ENCODE data around the gene TMPRSS6.

DNA sequence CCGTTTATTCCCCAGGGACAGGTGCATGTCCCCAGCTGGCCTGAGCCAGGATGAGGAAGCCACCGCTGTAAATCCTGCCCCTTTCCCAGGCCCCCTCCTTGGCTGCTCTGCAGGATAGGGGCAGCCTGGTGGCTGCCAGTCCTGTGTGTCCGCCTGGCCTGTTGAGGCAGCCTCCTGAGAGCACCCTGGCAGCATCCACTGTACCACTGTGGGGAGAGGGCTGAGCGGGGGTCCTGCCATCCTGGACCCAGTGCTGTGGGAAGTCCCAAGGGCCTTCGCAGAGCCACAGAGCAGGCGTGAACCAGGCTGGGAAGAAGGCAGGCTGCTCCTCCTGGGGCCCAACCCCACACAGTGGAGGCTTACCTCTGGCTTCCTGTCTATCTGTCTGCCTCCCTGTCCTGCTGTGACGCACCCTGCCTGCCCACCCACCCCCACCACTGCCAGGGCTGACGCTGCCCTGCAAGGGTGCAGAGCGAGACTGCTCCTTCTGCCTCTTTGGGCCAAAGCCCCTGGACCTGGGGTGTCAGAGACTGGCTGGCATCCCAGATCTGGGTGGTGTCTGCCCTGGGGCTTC is 49.5 kb downstream of the TMPRSS6 start:
- TF ChIP-seq, protein P1, sequence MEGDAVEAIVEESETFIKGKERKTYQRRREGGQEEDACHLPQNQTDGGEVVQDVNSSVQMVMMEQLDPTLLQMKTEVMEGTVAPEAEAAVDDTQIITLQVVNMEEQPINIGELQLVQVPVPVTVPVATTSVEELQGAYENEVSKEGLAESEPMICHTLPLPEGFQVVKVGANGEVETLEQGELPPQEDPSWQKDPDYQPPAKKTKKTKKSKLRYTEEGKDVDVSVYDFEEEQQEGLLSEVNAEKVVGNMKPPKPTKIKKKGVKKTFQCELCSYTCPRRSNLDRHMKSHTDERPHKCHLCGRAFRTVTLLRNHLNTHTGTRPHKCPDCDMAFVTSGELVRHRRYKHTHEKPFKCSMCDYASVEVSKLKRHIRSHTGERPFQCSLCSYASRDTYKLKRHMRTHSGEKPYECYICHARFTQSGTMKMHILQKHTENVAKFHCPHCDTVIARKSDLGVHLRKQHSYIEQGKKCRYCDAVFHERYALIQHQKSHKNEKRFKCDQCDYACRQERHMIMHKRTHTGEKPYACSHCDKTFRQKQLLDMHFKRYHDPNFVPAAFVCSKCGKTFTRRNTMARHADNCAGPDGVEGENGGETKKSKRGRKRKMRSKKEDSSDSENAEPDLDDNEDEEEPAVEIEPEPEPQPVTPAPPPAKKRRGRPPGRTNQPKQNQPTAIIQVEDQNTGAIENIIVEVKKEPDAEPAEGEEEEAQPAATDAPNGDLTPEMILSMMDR (IDR thresholded peaks at IDR 0.05): no peak
- TF ChIP-seq POLR2A (IDR thresholded peaks at IDR 0.05): no peak

Measured in adrenal gland (tissue), 5 donors.